K562 (cell line): Measurements from ENCODE around the gene GALNS.

Source experiments
- CTCF ChIP-seq, 3 experiments: IDR thresholded peaks in 2 of 3; conservative IDR thresholded peaks in 1 of 3; 2 replicates each; pipeline ENCODE4 v1.5.1; 2011 to 2012; ENCODE audit warnings: low read length in 3 of 3, mild to moderate bottlenecking in 3 of 3, control low read depth in 2 of 3, improper control_type of control experiment in 1 of 3, inconsistent platforms in 1 of 3, low read depth in 1 of 3, mixed read lengths in 1 of 3, moderate library complexity in 1 of 3; ENCODE audit not compliant: insufficient read depth in 2 of 3
- IRF9 ChIP-seq: fragments of 450-650 bp; IDR thresholded peaks from 2 replicates; pipeline ENCODE4 v1.6.1; 2016; ENCODE audit warnings: missing biosample characterization, missing genetic modification characterization

- TF ChIP-seq IRF9 (tag) (no peak), CTCF (IDR thresholded peaks at IDR 0.05 in 2 of 3, conservative IDR thresholded peaks at IDR 0.05 in 1 of 3; ENCODE audit: insufficient read depth in 2 of 3, low read depth in 1 of 3, low read length in 3 of 3) (no peak)
These were observed 79.1 kb downstream of the GALNS start for GRCh38 chr16:88777471-88778270.
